GM12874 (cell line): ENCODE results near the gene RRAGD.

ENCODE experiments used
- CTCF ChIP-seq: IDR thresholded peaks from 2 replicates; pipeline ENCODE4 v1.5.1; 2011; ENCODE audit warnings: low read depth, mild to moderate bottlenecking, control low read depth, low read length, moderate library complexity; ENCODE audit not compliant: insufficient read depth

RRAGD gene

GRCh38 chr6:89372506-89372901, 39.6 kb downstream of the RRAGD start:
- TF ChIP-seq CTCF = no peak

GRCh38 chr6:89371849-89372505, 40.1 kb downstream of the RRAGD start:
- peak; percentile 97 for TF ChIP-seq CTCF

GRCh38 chr6:89368999-89369398, 43.1 kb downstream of the RRAGD start:
- TF ChIP-seq CTCF = 0 out of 2 replicates have a peak, but pooled peaks have one; percentile 7

- TF ChIP-seq CTCF = peak; percentile 72
Measured at GRCh38 chr6:89368107-89368506, 44.0 kb downstream of the RRAGD start.

- no peak for TF ChIP-seq CTCF
Measured at GRCh38 chr6:89364586-89364985, 47.5 kb downstream of the RRAGD start.

- TF ChIP-seq CTCF = no peak
Measured at GRCh38 chr6:89361171-89361570, 50.9 kb downstream of the RRAGD start.

GRCh38 chr6:89360415-89360999, 51.6 kb downstream of the RRAGD start:
- TF ChIP-seq CTCF = no peak

GRCh38 chr6:89359561-89359960, 52.5 kb downstream of the RRAGD start:
- TF ChIP-seq CTCF = no peak
